Neuronal stem cell (in vitro differentiated cells): ENCODE measurements around the gene PTGS1.
"Not testable (repeated sequence)": the region's sequence is repeated elsewhere in the genome, so short reads cannot be mapped to it uniquely, and the experiment has no call there.

ENCODE experiments used
- DNase-seq: peaks from one replicate; pipeline ENCODE4 v3.0.0-alpha.2; 2013; ENCODE audit warnings: low spot score
- H2AFZ ChIP-seq: one replicate; pipeline ENCODE4 v1.6.1; 2013; ENCODE audit warnings: mild to moderate bottlenecking, low read length, inconsistent platforms
- H2AK5ac ChIP-seq: 2 replicates; pipeline ENCODE4 v1.6.1; 2013; ENCODE audit warnings: low read depth, mild to moderate bottlenecking, inconsistent platforms, low read length, moderate library complexity, mixed read lengths
- H2BK120ac ChIP-seq: 2 replicates; pipeline ENCODE4 v1.6.1; 2013; ENCODE audit warnings: low read depth, mild to moderate bottlenecking, inconsistent platforms, low read length, moderate library complexity, mixed read lengths
- H2BK12ac ChIP-seq: one replicate; pipeline ENCODE4 v1.6.1; 2013; ENCODE audit warnings: low read length, inconsistent platforms
- H2BK15ac ChIP-seq: 2 replicates; pipeline ENCODE4 v1.6.1; 2013; ENCODE audit warnings: mild to moderate bottlenecking, low read length, inconsistent platforms, mixed read lengths
- H2BK5ac ChIP-seq: one replicate; pipeline ENCODE4 v1.6.1; 2013; ENCODE audit warnings: inconsistent platforms, mild to moderate bottlenecking, low read length, moderate library complexity
- H3K14ac ChIP-seq: one replicate; pipeline ENCODE4 v1.6.1; 2013; ENCODE audit warnings: low read length, inconsistent platforms
- H3K18ac ChIP-seq: 2 replicates; pipeline ENCODE4 v1.6.1; 2013; ENCODE audit warnings: low read length, inconsistent platforms
- H3K23ac ChIP-seq: 2 replicates; pipeline ENCODE4 v1.6.1; 2013; ENCODE audit warnings: low read depth, mild to moderate bottlenecking, mixed read lengths, low read length, inconsistent platforms; ENCODE audit not compliant: poor library complexity
- H3K27ac ChIP-seq: replicated peaks from 3 replicates; pipeline ENCODE4 v1.5.1; 2013; ENCODE audit warnings: low read length, inconsistent platforms
- H3K27me3 ChIP-seq, 3 experiments: 2 replicates each; pipeline ENCODE4 v1.6.1; 2013; ENCODE audit warnings: low read length in 3 of 3, mild to moderate bottlenecking in 2 of 3, inconsistent platforms in 1 of 3, low read depth in 1 of 3, mixed read lengths in 1 of 3, moderate library complexity in 1 of 3; ENCODE audit not compliant: control insufficient read depth in 3 of 3, insufficient read depth in 3 of 3
- H3K36me3 ChIP-seq, 2 donors: replicated peaks in 1 of 2; 2 replicates each; pipeline ENCODE4 v1.6.1; 2013; ENCODE audit warnings: low read length in 2 of 2; ENCODE audit not compliant: control insufficient read depth in 2 of 2, insufficient read depth in 2 of 2
- H3K4ac ChIP-seq: 2 replicates; pipeline ENCODE4 v1.6.1; 2013; ENCODE audit warnings: inconsistent platforms, mild to moderate bottlenecking, low read length, moderate library complexity
- H3K4me1 ChIP-seq, 2 donors: 1 replicate in 1 of 2; 2 replicates in 1 of 2; pipeline ENCODE4 v1.6.1; 2013; ENCODE audit warnings: low read length in 2 of 2, low read depth in 1 of 2; ENCODE audit not compliant: control insufficient read depth in 2 of 2, insufficient read depth in 1 of 2
- H3K4me2 ChIP-seq: one replicate; pipeline ENCODE4 v1.6.1; 2013; ENCODE audit warnings: mild to moderate bottlenecking, low read length, inconsistent platforms; ENCODE audit not compliant: insufficient read depth, poor library complexity, severe bottlenecking
- H3K4me3 ChIP-seq, 2 donors: 2 replicates each; pipeline ENCODE4 v1.5.1; 2013; ENCODE audit warnings: low read length in 2 of 2, mild to moderate bottlenecking in 2 of 2, inconsistent platforms in 1 of 2, moderate library complexity in 1 of 2
- H3K79me1 ChIP-seq: one replicate; pipeline ENCODE4 v1.6.1; 2013; ENCODE audit warnings: low read depth, mild to moderate bottlenecking, inconsistent platforms, low read length, moderate library complexity
- H3K9ac ChIP-seq: one replicate; pipeline ENCODE4 v1.6.1; 2013; ENCODE audit warnings: mild to moderate bottlenecking, low read depth, low read length, inconsistent platforms; ENCODE audit not compliant: poor library complexity
- H3K9me3 ChIP-seq, 2 donors: replicated peaks in 1 of 2; 2 replicates each; pipeline versions ENCODE3 to v1.6.1; 2013; ENCODE audit warnings: low read length in 2 of 2, mild to moderate bottlenecking in 2 of 2, inconsistent platforms in 1 of 2, low read depth in 1 of 2, mixed read lengths in 1 of 2, moderate library complexity in 1 of 2; ENCODE audit not compliant: control insufficient read depth in 2 of 2, insufficient read depth in 1 of 2
- H4K8ac ChIP-seq: one replicate; pipeline ENCODE4 v1.6.1; 2013; ENCODE audit warnings: low read depth, mild to moderate bottlenecking, inconsistent platforms, low read length, moderate library complexity
- H4K91ac ChIP-seq: one replicate; pipeline ENCODE4 v1.6.1; 2013; ENCODE audit warnings: low read length, low read depth, mild to moderate bottlenecking, inconsistent platforms; ENCODE audit not compliant: poor library complexity
- WGBS, 2 donors: extraction: QIAGEN DNeasy Blood & Tissue Kit; methylation state at CpG; one replicate each; pipeline ENCODE4 v1.1.7; 2013; ENCODE audit warnings: missing lambda C conversion rate in 2 of 2, mixed read lengths in 1 of 2; ENCODE audit not compliant: insufficient read length in 2 of 2, insufficient replicate concordance in 1 of 2; ENCODE audit errors: extremely low coverage in 2 of 2; 5-methylcytosine and 5-hydroxymethylcytosine counted together

The PTGS1 gene

GRCh38 chr9:122406070-122406890 lies 35.5 kb downstream of the PTGS1 start:
- Histone ChIP-seq H3K18ac (no peak overlapping the region), H2BK15ac (no peak overlapping the region), H3K4me3 (no peak overlapping the region), H2AFZ (peak overlapping the region; percentile 80), H4K91ac (no peak overlapping the region), H3K23ac (no peak overlapping the region), H3K9me3 (no peaks in the 10 kb centered on the region), H3K27me3 (peaks cover 0 to 11% (median 0%) of the 10 kb centered on the region in 3 experiments), H3K79me1 (no peaks in the 10 kb centered on the region), H2AK5ac (no peak overlapping the region), H3K36me3 (no peaks in the 10 kb centered on the region), H2BK12ac (no peak overlapping the region), H3K4me2 (no peak overlapping the region), H3K14ac (no peak overlapping the region), H2BK120ac (no peak overlapping the region), H3K27ac (no peak overlapping the region), H2BK5ac (no peak overlapping the region), H3K4ac (no peak overlapping the region), H3K4me1 (no peaks in the 10 kb centered on the region), H4K8ac (no peak overlapping the region), H3K9ac (no peak overlapping the region)
- WGBS, 2 donors: no CpG with 5 or more reads among the region's 61 CpGs
- DNase-seq: no peak

- H3K9ac ChIP-seq, H3K4me1 ChIP-seq, H3K79me1 ChIP-seq, H3K36me3 ChIP-seq, H3K9me3 ChIP-seq, H2BK120ac ChIP-seq, H3K23ac ChIP-seq, H4K8ac ChIP-seq, H2BK5ac ChIP-seq, H3K14ac ChIP-seq, H3K4me2 ChIP-seq, H3K27me3 ChIP-seq, DNase-seq, H3K4ac ChIP-seq, H2BK15ac ChIP-seq, H3K4me3 ChIP-seq, H3K27ac ChIP-seq, H2AK5ac ChIP-seq, H2AFZ ChIP-seq, H2BK12ac ChIP-seq, H3K18ac ChIP-seq, H4K91ac ChIP-seq: not testable (repeated sequence)
- no CpG with 5 or more reads among the region's 7 CpGs for WGBS, 2 donors
Observed at GRCh38 chr9:122414108-122414507, 43.3 kb downstream of the PTGS1 start.

GRCh38 chr9:122418016-122418415 lies 47.2 kb downstream of the PTGS1 start:
- Histone ChIP-seq H3K4me3 (no peak overlapping the region), H4K8ac (no peak overlapping the region), H4K91ac (no peak overlapping the region), H3K4me1 (no peaks in the 10 kb centered on the region), H3K4ac (no peak overlapping the region), H2BK12ac (no peak overlapping the region), H2AFZ (no peak overlapping the region), H3K14ac (no peak overlapping the region), H2BK120ac (no peak overlapping the region), H3K23ac (no peak overlapping the region), H2BK5ac (no peak overlapping the region), H2AK5ac (no peak overlapping the region), H3K27me3 (peaks cover 0 to 3% (median 0%) of the 10 kb centered on the region in 3 experiments), H3K27ac (no peak overlapping the region), H3K9me3 (peaks cover 0 to 8% of the 10 kb centered on the region in 2 donors), H3K4me2 (no peak overlapping the region), H3K79me1 (no peaks in the 10 kb centered on the region), H3K18ac (no peak overlapping the region), H3K9ac (no peak overlapping the region), H3K36me3 (no peaks in the 10 kb centered on the region), H2BK15ac (no peak overlapping the region)
- no peak for DNase-seq

- no peak overlapping the region for H4K8ac ChIP-seq
- H3K14ac ChIP-seq: no peak overlapping the region
- WGBS, 2 donors: no CpG with 5 or more reads among the region's 3 CpGs
Observed at GRCh38 chr9:122420315-122420714, 49.5 kb downstream of the PTGS1 start.

More at GRCh38 chr9:122420315-122420714, 49.5 kb downstream of the PTGS1 start:
- Histone ChIP-seq H3K4me3 (no peak overlapping the region), H3K18ac (no peak overlapping the region), H4K91ac (no peak overlapping the region), H3K9me3 (peaks cover 0 to 12% of the 10 kb centered on the region in 2 donors), H3K27me3 (peaks cover 0 to 3% (median 0%) of the 10 kb centered on the region in 3 experiments), H2AK5ac (no peak overlapping the region), H2BK5ac (no peak overlapping the region), H2BK15ac (no peak overlapping the region), H3K4me1 (no peaks in the 10 kb centered on the region), H3K4ac (no peak overlapping the region), H2AFZ (no peak overlapping the region), H3K79me1 (no peaks in the 10 kb centered on the region), H3K36me3 (no peaks in the 10 kb centered on the region), H2BK120ac (no peak overlapping the region), H3K23ac (no peak overlapping the region), H2BK12ac (no peak overlapping the region), H3K4me2 (no peak overlapping the region), H3K27ac (no peak overlapping the region), H3K9ac (no peak overlapping the region)
- no peak for DNase-seq
